PC-3 (cell line): Measurements from ENCODE around the gene FOXR1. TPM values are rescaled to one million over a fixed set of nuclear protein-coding genes. Genes with fewer than 3 reads are reported as not detected.

Experiments used
- ATAC-seq: fragments of 200-7000 bp; cut with Tn5 transposase; 2 replicates; pipeline ENCODE4 v1.9.1; 2020; ENCODE audit warnings: mild to moderate bottlenecking, moderate library complexity
- BruUV-seq: library from RNA; stranded (reverse); fragments of 400-500 nt; replicated peaks from 2 replicates; lab custom pipeline; 2021; lab: Mats Ljungman, UMichigan
- CTCF ChIA-PET: fragments of 300-600 bp; sonication (Branson Sonifier 250); formaldehyde crosslinking; loops from one replicate; lab custom pipeline; 2022; ENCODE audit warnings: antibody characterized with exemption; lab: Charles Lee
- POLR2A ChIA-PET: fragments of 300-600 bp; sonication (Branson Sonifier 250); formaldehyde crosslinking; loops from one replicate; lab custom pipeline; 2022; ENCODE audit warnings: antibody characterized with exemption; ENCODE audit not compliant: unreplicated experiment; lab: Charles Lee
- DNase-seq: peaks from one replicate; pipeline ENCODE4 v3.0.0-alpha.2; 2015
- H2AFZ ChIP-seq: fragments of 300-600 bp; sonication (generic); 2 replicates; pipeline ENCODE4 v1.6.0; 2016; ENCODE audit warnings: antibody characterized with exemption, low read length
- H3F3A ChIP-seq: fragments of 300-600 bp; sonication (generic); one replicate; pipeline ENCODE4 v1.6.0; 2017; ENCODE audit warnings: antibody characterized with exemption, low read length, control low read depth, mild to moderate bottlenecking; ENCODE audit not compliant: unreplicated experiment
- H3K27ac ChIP-seq: fragments of 300-600 bp; sonication (generic); 2 replicates; pipeline ENCODE4 v1.5.1; 2016; ENCODE audit warnings: mild to moderate bottlenecking, low read length
- H3K27me3 ChIP-seq: fragments of 300-600 bp; sonication (generic); 2 replicates; pipeline ENCODE4 v1.6.1; 2016; ENCODE audit warnings: low read length, mixed read lengths
- H3K36me3 ChIP-seq: fragments of 300-600 bp; sonication (generic); 2 replicates; pipeline ENCODE4 v1.6.1; 2016; ENCODE audit warnings: low read depth, mixed run types, low read length, mixed read lengths
- H3K4me1 ChIP-seq: fragments of 300-600 bp; sonication (generic); 2 replicates; pipeline ENCODE4 v1.5.1; 2016; ENCODE audit warnings: low read length; ENCODE audit not compliant: insufficient read depth
- H3K4me2 ChIP-seq: fragments of 300-600 bp; sonication (generic); 2 replicates; pipeline ENCODE4 v1.6.0; 2016; ENCODE audit warnings: low read length
- H3K4me3 ChIP-seq: fragments of 300-600 bp; sonication (generic); 2 replicates; pipeline ENCODE4 v1.5.1; 2016; ENCODE audit warnings: mild to moderate bottlenecking, low read length, mixed read lengths
- H3K79me2 ChIP-seq: fragments of 300-600 bp; sonication (generic); 2 replicates; pipeline ENCODE4 v1.6.1; 2017; ENCODE audit warnings: low read length, mixed read lengths
- H3K9ac ChIP-seq: fragments of 300-600 bp; sonication (generic); 2 replicates; pipeline ENCODE4 v1.6.0; 2016; ENCODE audit warnings: mild to moderate bottlenecking, low read length
- H3K9me2 ChIP-seq: fragments of 300-600 bp; sonication (generic); replicated peaks from 2 replicates; pipeline ENCODE4 v1.6.1; 2016; ENCODE audit warnings: mixed run types, low read length, mixed read lengths
- H3K9me3 ChIP-seq: fragments of 300-600 bp; sonication (generic); 2 replicates; pipeline ENCODE4 v1.6.1; 2016; ENCODE audit warnings: low read length, mixed read lengths
- H4K20me1 ChIP-seq: fragments of 300-600 bp; sonication (generic); 2 replicates; pipeline ENCODE4 v1.6.1; 2016; ENCODE audit warnings: low read length, mixed read lengths
- EZH2phosphoT487 ChIP-seq: fragments of 300-600 bp; sonication (generic); IDR thresholded peaks from 2 replicates; pipeline ENCODE4 v1.6.1; 2018; ENCODE audit warnings: mild to moderate bottlenecking, antibody characterized with exemption, low read length, borderline replicate concordance
- intact Hi-C: fragments of 100-400 bp; cut with micrococcal nuclease; formaldehyde crosslinking; loops from 2 replicates; pipeline ENCODE4 v1.9.0; 2023
- microRNA-seq: library from miRNA; unstranded; fragments of <30 nt; microRNA quantifications from one replicate; pipeline ENCODE4 v1.1.0, GENCODE V29; 2020; ENCODE audit not compliant: unreplicated experiment
- total RNA-seq: library from RNA; depleted of rRNA; stranded (reverse); fragments of >200 nt; gene quantifications from 2 replicates; pipeline ENCODE4 v1.2.3, GENCODE V29; 2014; rRNA removed
- TF ChIP-seq, protein P1 (sequence below): fragments of 300-600 bp; sonication (generic); conservative IDR thresholded peaks from 2 replicates; pipeline ENCODE4 v1.5.1; 2017; ENCODE audit warnings: antibody characterized with exemption, low read depth, mild to moderate bottlenecking, low read length

The FOXR1 gene
- total RNA-seq, 1 experiment from 2014 or later = not detected

- CTCF ChIA-PET = no interaction called here
- peak within 1 kb of the TSS; percentile 15; the same call in 1 of the 2 replicates for H3K27ac ChIP-seq
- intact Hi-C loops = loop anchor here (2.0 kb wide), 1 partner anchor 72 kb away; no protein-coding TSS in a partner anchor
Measured at GRCh38 chr11:119030329-119031047, 58.9 kb downstream of the FOXR1 start, which contains the start of gene SLC37A4. Gene SLC37A4, minus strand, starts transcription at chr11:119030877.

More at GRCh38 chr11:119030329-119031047, 58.9 kb downstream of the FOXR1 start, which contains the start of gene SLC37A4:
- TF ChIP-seq, protein P1, sequence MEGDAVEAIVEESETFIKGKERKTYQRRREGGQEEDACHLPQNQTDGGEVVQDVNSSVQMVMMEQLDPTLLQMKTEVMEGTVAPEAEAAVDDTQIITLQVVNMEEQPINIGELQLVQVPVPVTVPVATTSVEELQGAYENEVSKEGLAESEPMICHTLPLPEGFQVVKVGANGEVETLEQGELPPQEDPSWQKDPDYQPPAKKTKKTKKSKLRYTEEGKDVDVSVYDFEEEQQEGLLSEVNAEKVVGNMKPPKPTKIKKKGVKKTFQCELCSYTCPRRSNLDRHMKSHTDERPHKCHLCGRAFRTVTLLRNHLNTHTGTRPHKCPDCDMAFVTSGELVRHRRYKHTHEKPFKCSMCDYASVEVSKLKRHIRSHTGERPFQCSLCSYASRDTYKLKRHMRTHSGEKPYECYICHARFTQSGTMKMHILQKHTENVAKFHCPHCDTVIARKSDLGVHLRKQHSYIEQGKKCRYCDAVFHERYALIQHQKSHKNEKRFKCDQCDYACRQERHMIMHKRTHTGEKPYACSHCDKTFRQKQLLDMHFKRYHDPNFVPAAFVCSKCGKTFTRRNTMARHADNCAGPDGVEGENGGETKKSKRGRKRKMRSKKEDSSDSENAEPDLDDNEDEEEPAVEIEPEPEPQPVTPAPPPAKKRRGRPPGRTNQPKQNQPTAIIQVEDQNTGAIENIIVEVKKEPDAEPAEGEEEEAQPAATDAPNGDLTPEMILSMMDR = peak; percentile 93
- no peak for TF ChIP-seq EZH2phosphoT487
- Histone ChIP-seq H3K9me2 (no peaks in the 10 kb centered on the region), H3K4me3 (peak within 1 kb of the TSS; percentile 96), H4K20me1 (no peaks in the 10 kb centered on the region), H3K4me1 (peaks cover 16% of the 10 kb centered on the region), H2AFZ (peak within 1 kb of the TSS; percentile 99), H3K4me2 (peak within 1 kb of the TSS; percentile 99), H3K79me2 (peaks cover 27% of the 10 kb centered on the region), H3K36me3 (peaks cover 5% of the 10 kb centered on the region; the same call in 1 of the 2 replicates), H3K27me3 (no peaks in the 10 kb centered on the region), H3K9me3 (no peaks in the 10 kb centered on the region), H3F3A (no peaks in the 10 kb centered on the region), H3K9ac (peak within 1 kb of the TSS; percentile 91)
- POLR2A ChIA-PET = no interaction called here
- peak; percentile 84 for ATAC-seq
- peak; percentile 100 for DNase-seq
- BruUV-seq = no TSS peak

Small RNA genes within 50 kb of the gene (microRNA-seq; reads per million reads assigned to microRNA genes)
- gene MIR3656 = not detected

Other genes starting within 250 kb of the FOXR1 start
- gene DDX6, start 180.6 kb upstream of the FOXR1 start, total RNA-seq = 59.4 and 66.3 TPM in 2 replicates
- gene CXCR5, start 87.9 kb upstream of the FOXR1 start, total RNA-seq = not detected in 2 replicates
- gene BCL9L, start 45.8 kb upstream of the FOXR1 start, total RNA-seq = 49.7 and 68.2 TPM in 2 replicates
- gene UPK2, start 15.5 kb upstream of the FOXR1 start, total RNA-seq = 0.44 TPM in 1 of 2 replicates, not detected in the other
- 83.5 and 88.0 TPM in 2 replicates for gene CENATAC, start 26.4 kb downstream of the FOXR1 start, total RNA-seq
- gene RPS25, start 46.6 kb downstream of the FOXR1 start, total RNA-seq = 813 and 931 TPM in 2 replicates
- gene TRAPPC4, start 47.0 kb downstream of the FOXR1 start, total RNA-seq = 129 and 150 TPM in 2 replicates
- gene SLC37A4, start 59.1 kb downstream of the FOXR1 start, total RNA-seq = 31.4 and 35.4 TPM in 2 replicates
- gene HYOU1, start 85.4 kb downstream of the FOXR1 start, total RNA-seq = 168 and 208 TPM in 2 replicates
- gene VPS11, start 96.1 kb downstream of the FOXR1 start, total RNA-seq = 48.3 and 48.7 TPM in 2 replicates
- 9.3 and 22.5 TPM in 2 replicates for gene HMBS, start 113.1 kb downstream of the FOXR1 start, total RNA-seq
- gene DPAGT1, start 130.1 kb downstream of the FOXR1 start, total RNA-seq = 68.0 and 82.4 TPM in 2 replicates
- gene C2CD2L, start 135.6 kb downstream of the FOXR1 start, total RNA-seq = 16.8 and 17.2 TPM in 2 replicates
- gene HINFP, start 149.8 kb downstream of the FOXR1 start, total RNA-seq = 14.7 and 24.7 TPM in 2 replicates
- gene ABCG4, start 177.3 kb downstream of the FOXR1 start, total RNA-seq = 0.15 and 0.63 TPM in 2 replicates
- gene NLRX1, start 197.0 kb downstream of the FOXR1 start, total RNA-seq = 16.8 and 17.2 TPM in 2 replicates
- 0.87 TPM in 1 of 2 replicates, not detected in the other for gene NHERF4, start 213.7 kb downstream of the FOXR1 start, total RNA-seq
- gene CBL, start 234.6 kb downstream of the FOXR1 start, total RNA-seq = 11.4 and 15.3 TPM in 2 replicates